Small intestine (tissue), 16 donors: Measurements from ENCODE around the gene KRTCAP3. TPM values are rescaled to one million over a fixed set of nuclear protein-coding genes. Genes with fewer than 3 reads are reported as not detected.

Source experiments
- DNase-seq, 2 donors: peaks; one replicate each; pipeline versions ENCODE4 v3.0.0 to v3.0.0-alpha.2; 2013
- FAIRE-seq: peaks from 2 replicates; lab custom pipeline; 2012; peaks lifted over from hg19 to GRCh38; lab: Jason Lieb, UNC
- H3K27ac ChIP-seq, 3 donors: one replicate each; pipeline ENCODE4 v1.5.1; 2013; ENCODE audit warnings: low read length in 2 of 3, mild to moderate bottlenecking in 2 of 3, control low read depth in 1 of 3, inconsistent platforms in 1 of 3, low read depth in 1 of 3, moderate library complexity in 1 of 3
- H3K27me3 ChIP-seq, 3 donors: one replicate each; pipeline ENCODE4 v1.6.1; 2013; ENCODE audit warnings: low read length in 3 of 3, inconsistent platforms in 1 of 3; ENCODE audit not compliant: control insufficient read depth in 3 of 3, insufficient read depth in 3 of 3
- H3K36me3 ChIP-seq, 3 donors: one replicate each; pipeline ENCODE4 v1.6.1; 2013; ENCODE audit warnings: low read length in 3 of 3, inconsistent platforms in 1 of 3, low read depth in 1 of 3, mild to moderate bottlenecking in 1 of 3, moderate library complexity in 1 of 3; ENCODE audit not compliant: control insufficient read depth in 3 of 3, insufficient read depth in 2 of 3
- H3K4me1 ChIP-seq, 3 donors: one replicate each; pipeline ENCODE4 v1.6.1; 2013; ENCODE audit warnings: low read length in 2 of 3, inconsistent platforms in 1 of 3, low read depth in 1 of 3, mild to moderate bottlenecking in 1 of 3, moderate library complexity in 1 of 3; ENCODE audit not compliant: control insufficient read depth in 3 of 3, insufficient read depth in 2 of 3
- H3K4me3 ChIP-seq, 3 donors: one replicate each; pipeline ENCODE4 v1.5.1; 2013; ENCODE audit warnings: low read length in 3 of 3, control low read depth in 1 of 3, inconsistent platforms in 1 of 3, low read depth in 1 of 3, mild to moderate bottlenecking in 1 of 3, moderate library complexity in 1 of 3
- H3K9me3 ChIP-seq, 2 donors: one replicate each; pipeline ENCODE4 v1.6.1; 2013; ENCODE audit warnings: low read depth in 1 of 2, low read length in 1 of 2; ENCODE audit not compliant: control insufficient read depth in 2 of 2, insufficient read depth in 1 of 2
- WGBS, 3 donors: extraction: QIAGEN DNeasy Blood & Tissue Kit; methylation state at CpG; one replicate each; pipeline ENCODE4 v1.1.7; 2013; 5-methylcytosine and 5-hydroxymethylcytosine counted together
- long read RNA-seq, 10 donors: transcript quantifications; one replicate each; lab custom pipeline, GENCODE V29; 2026
- polyA plus RNA-seq, 4 donors: library from polyadenylated mRNA; stranded (reverse) in 3 of 4; unstranded in 1 of 4; fragments of 200-250 nt in 3 of 4; fragments of 120-200 nt in 1 of 4; gene quantifications; one replicate each; pipeline versions ENCODE4 v1.2.1 to v1.2.3, GENCODE V29; 2013
- donor health status: healthy with polysubstance abuse.
- donor health status: control.
- donor health status: control.
- donor health status: Bipolar disorder and iron deficiency.
- donor health status: healthy.

Gene KRTCAP3
- 100 to 1,000 TPM in 1 of 4 donors, 10 to 100 TPM in 3; 57.0 to 127 (median 60.5) TPM for polyA plus RNA-seq
- long read RNA-seq, donor 1: 0 reads
- long read RNA-seq, donor 2, partial matches to known transcripts: 0 of 5 reads
- long read RNA-seq, donor 2, other reads (novel, unspliced or antisense): 0 of 5 reads
- long read RNA-seq, donor 3, transcript KRTCAP3-201 (7 exons, 872 nt): major isoform, 8 of 14 reads
- long read RNA-seq, donor 3, transcript KRTCAP3-202 (6 exons, 942 nt): minor isoform, 5 of 14 reads
- long read RNA-seq, donor 3, partial matches to known transcripts: 0 of 14 reads
- long read RNA-seq, donor 3, other reads (novel, unspliced or antisense): 0 of 14 reads
- long read RNA-seq, donor 4: 0 reads
- long read RNA-seq, donor 5, partial matches to known transcripts: 0 of 2 reads
- long read RNA-seq, donor 5, other reads (novel, unspliced or antisense): 0 of 2 reads
- long read RNA-seq, donor 6, transcript KRTCAP3-201 (7 exons, 872 nt): major isoform, 7 of 22 reads
- long read RNA-seq, donor 6, partial matches to known transcripts: 6 of 22 reads
- long read RNA-seq, donor 6, other reads (novel, unspliced or antisense): 6 of 22 reads
- long read RNA-seq, donor 7: 0 reads
- long read RNA-seq, donor 8: 0 reads
- long read RNA-seq, donor 9, partial matches to known transcripts: 0 of 4 reads
- long read RNA-seq, donor 9, other reads (novel, unspliced or antisense): 0 of 4 reads
- long read RNA-seq, donor 10, transcript KRTCAP3-201 (7 exons, 872 nt): major isoform, 8 of 11 reads
- long read RNA-seq, donor 10, partial matches to known transcripts: 0 of 11 reads
- long read RNA-seq, donor 10, other reads (novel, unspliced or antisense): 0 of 11 reads

GRCh38 chr2:27441958-27442919 is at the start of gene KRTCAP3:
KRTCAP3 (plus strand) TSS chr2:27442381; CDS start chr2:27442413, 32 bp downstream.
- no peaks in the 10 kb centered on the region for H3K27me3 ChIP-seq
- H3K4me3 ChIP-seq: peak within 1 kb of the TSS; percentile 22 to 59 (median 52)
- H3K36me3 ChIP-seq: peaks cover 19 to 61% (median 19%) of the 10 kb centered on the region in 3 donors
- no peaks in the 10 kb centered on the region for H3K9me3 ChIP-seq
- H3K4me1 ChIP-seq: peaks cover 0 to 33% (median 0%) of the 10 kb centered on the region in 3 donors
- H3K27ac ChIP-seq: peak within 1 kb of the TSS; percentile 33 to 82 (median 76)
- FAIRE-seq (no peak), DNase-seq (peak; percentile 84 to 90)
- 18 to 43% (median 29%) methylated on average over 71 to 80 of the region's 80 CpGs for WGBS, 3 donors

DNA sequence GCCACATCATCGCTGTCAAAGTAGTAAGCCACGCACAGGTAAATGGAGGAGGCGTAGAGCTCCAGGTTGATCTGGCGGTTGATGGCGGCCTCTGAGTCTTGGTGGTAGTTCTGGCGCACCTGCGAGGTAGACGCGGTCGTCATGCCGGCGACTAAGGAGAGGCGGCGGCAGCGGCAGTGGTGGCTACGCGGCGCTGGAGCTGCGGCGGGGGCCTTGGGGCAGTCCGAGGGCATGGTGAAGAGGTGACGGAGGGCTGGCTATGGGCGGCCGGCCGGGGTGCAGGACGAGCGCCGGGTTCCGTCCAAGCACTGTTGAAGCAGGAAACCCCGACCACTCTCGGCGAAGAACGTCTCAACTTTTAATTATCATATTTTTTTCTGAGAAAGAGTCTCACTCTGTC is 49.0 kb upstream of the KRTCAP3 start:
- WGBS, 3 donors: 97 to 99% (median 98%) methylated on average over 32 to 33 of the region's 33 CpGs

DNA sequence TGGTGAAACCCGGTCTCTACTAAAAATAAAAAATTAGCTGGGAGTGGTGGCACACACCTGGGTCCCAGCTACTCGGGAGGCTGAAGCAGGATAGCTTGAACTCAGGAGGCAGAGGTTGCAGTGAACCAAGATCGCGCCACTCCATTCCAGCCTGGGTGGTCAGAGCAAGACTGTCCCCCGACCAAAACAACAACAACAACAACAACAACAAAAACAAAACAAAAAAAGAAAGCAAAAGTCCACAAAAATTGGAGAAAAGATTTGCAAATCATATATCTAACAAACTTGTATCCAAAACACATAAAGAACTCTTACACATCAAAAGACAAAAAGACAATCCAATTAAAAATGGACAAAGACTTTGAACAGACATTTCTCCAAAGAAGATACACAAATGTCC is 43.2 kb upstream of the KRTCAP3 start:
- WGBS, 3 donors: 92 to 95% (median 94%) methylated on average over 5 of the region's 5 CpGs
- no peak for FAIRE-seq

More for the DNA sequence above, 49.0 kb upstream of the KRTCAP3 start:
- Histone ChIP-seq H3K4me1 (no peaks in the 10 kb centered on the region), H3K27me3 (no peaks in the 10 kb centered on the region), H3K4me3 (no peak overlapping the region), H3K36me3 (peaks cover 0 to 21% (median 0%) of the 10 kb centered on the region in 3 donors), H3K27ac (no peak overlapping the region), H3K9me3 (no peaks in the 10 kb centered on the region)
- FAIRE-seq (no peak), DNase-seq (no peak)

DNA sequence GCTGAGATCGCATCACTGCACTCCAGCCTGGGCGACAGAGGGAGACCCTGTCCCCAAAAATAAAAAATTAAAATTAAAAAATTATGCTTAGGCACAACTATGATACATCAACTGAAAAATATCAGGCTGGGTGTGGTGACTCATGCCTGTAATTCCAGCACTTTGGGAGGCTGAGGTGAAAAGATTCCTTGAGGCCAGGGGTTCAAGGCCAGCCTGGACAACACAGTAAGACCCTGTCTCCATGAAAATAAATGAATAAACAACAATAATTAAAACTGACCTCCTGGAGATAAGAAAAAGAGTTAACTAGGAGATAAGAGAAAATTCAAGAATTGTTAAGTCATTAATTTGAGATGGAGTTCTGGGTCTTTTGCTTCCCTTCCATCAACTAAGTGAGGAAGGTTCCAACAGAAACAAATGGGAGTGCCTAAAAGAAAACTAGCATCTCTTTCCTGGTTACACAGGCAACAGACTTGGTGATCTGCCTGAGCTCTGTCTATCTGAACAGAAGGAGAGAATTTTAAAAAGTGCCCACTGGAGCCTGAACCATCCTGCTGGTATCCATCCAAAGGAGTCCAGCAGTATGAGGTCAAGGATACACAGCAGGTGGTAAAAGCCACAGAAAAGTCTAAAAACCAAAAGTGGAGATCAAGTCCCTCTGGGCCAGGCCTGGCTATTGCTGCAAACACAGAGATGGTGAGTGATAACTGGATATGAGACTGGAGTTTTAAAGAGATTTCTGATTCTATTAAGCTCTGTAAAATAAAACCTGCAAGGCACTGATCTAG is 41.6 kb upstream of the KRTCAP3 start:
- H3K4me1 ChIP-seq: no peaks in the 10 kb centered on the region
- no peak overlapping the region for H3K4me3 ChIP-seq
- DNase-seq (no peak), FAIRE-seq (no peak)
- H3K36me3 ChIP-seq: peaks cover 0 to 33% (median 0%) of the 10 kb centered on the region in 3 donors
- 93 to 97% (median 96%) methylated on average over 2 of the region's 2 CpGs for WGBS, 3 donors
- no peaks in the 10 kb centered on the region for H3K27me3 ChIP-seq
- no peak overlapping the region for H3K27ac ChIP-seq
- no peaks in the 10 kb centered on the region for H3K9me3 ChIP-seq

More for the DNA sequence above, 43.2 kb upstream of the KRTCAP3 start:
- Histone ChIP-seq H3K4me1 (no peaks in the 10 kb centered on the region), H3K4me3 (no peak overlapping the region), H3K27me3 (no peaks in the 10 kb centered on the region), H3K36me3 (peaks cover 0 to 22% (median 0%) of the 10 kb centered on the region in 3 donors), H3K9me3 (no peaks in the 10 kb centered on the region), H3K27ac (no peak overlapping the region)
- DNase-seq: no peak

- Histone ChIP-seq H3K9me3 (no peaks in the 10 kb centered on the region), H3K36me3 (peaks cover 0 to 22% (median 0%) of the 10 kb centered on the region in 3 donors), H3K4me1 (peaks cover 0 to 6% (median 5%) of the 10 kb centered on the region in 3 donors), H3K27ac (peak overlapping the region in 2 of 3 donors; percentile 8 to 21), H3K4me3 (peak overlapping the region; percentile 15 to 91 (median 89)), H3K27me3 (no peaks in the 10 kb centered on the region)
- WGBS, 3 donors: 46 to 51% (median 51%) methylated on average over 16 of the region's 16 CpGs
- FAIRE-seq (no peak), DNase-seq (peak; percentile 50 to 60)
Measured at GRCh38 chr2:27407798-27408491, 34.2 kb upstream of the KRTCAP3 start.

GRCh38 chr2:27408601-27409320 is 33.4 kb upstream of the KRTCAP3 start:
- no peak for FAIRE-seq
- Histone ChIP-seq H3K27me3 (no peaks in the 10 kb centered on the region), H3K4me1 (peaks cover 0 to 6% (median 5%) of the 10 kb centered on the region in 3 donors), H3K9me3 (no peaks in the 10 kb centered on the region), H3K4me3 (peak overlapping the region; percentile 89 to 99 (median 91)), H3K27ac (peak overlapping the region; percentile 42 to 85 (median 66)), H3K36me3 (peaks cover 0 to 20% (median 0%) of the 10 kb centered on the region in 3 donors)
- 0% methylated on average over 29 to 33 of the region's 33 CpGs for WGBS, 3 donors
- DNase-seq: peak in 1 of 2 donors; percentile 15
